Kidney (tissue), 14 donors: ENCODE measurements around the gene PCDHB5. TPM values are rescaled to one million over a fixed set of nuclear protein-coding genes. Genes with fewer than 3 reads are reported as not detected.
"Not testable (repeated sequence)": the region's sequence is repeated elsewhere in the genome, so short reads cannot be mapped to it uniquely, and the experiment has no call there.

Experiments used
- DNase-seq, 5 donors: peaks; one replicate each; pipeline ENCODE4 v3.0.0-alpha.2; 2013 to 2020
- FAIRE-seq: peaks from 2 replicates; lab custom pipeline; 2012; peaks lifted over from hg19 to GRCh38; lab: Jason Lieb, UNC
- H3K27ac ChIP-seq, 2 donors: one replicate each; pipeline ENCODE4 v1.7.0; 2013; ENCODE audit warnings: low read depth in 2 of 2, low read length in 2 of 2, inconsistent platforms in 1 of 2
- H3K27me3 ChIP-seq: one replicate; pipeline ENCODE4 v1.7.1; 2013; ENCODE audit warnings: low read length, inconsistent platforms; ENCODE audit not compliant: control insufficient read depth, insufficient read depth
- H3K36me3 ChIP-seq, 3 donors: one replicate each; pipeline versions ENCODE4 v1.7.0 to v1.7.1; 2013; ENCODE audit warnings: low read length in 3 of 3, control low read depth in 1 of 3, inconsistent platforms in 1 of 3; ENCODE audit not compliant: insufficient read depth in 3 of 3, control insufficient read depth in 2 of 3
- H3K4me1 ChIP-seq, 3 donors: one replicate each; pipeline versions ENCODE4 v1.7.0 to v1.7.1; 2013; ENCODE audit warnings: low read length in 3 of 3, inconsistent platforms in 1 of 3, low read depth in 1 of 3; ENCODE audit not compliant: control insufficient read depth in 2 of 3, insufficient read depth in 2 of 3
- H3K4me3 ChIP-seq, 3 donors: one replicate each; pipeline versions ENCODE4 v1.7.0 to v1.8.1; 2013; ENCODE audit warnings: low read length in 3 of 3, control low read depth in 1 of 3, inconsistent platforms in 1 of 3
- H3K9ac ChIP-seq, 3 donors: one replicate each; pipeline versions ENCODE4 v1.7.0 to v1.7.1; 2013; ENCODE audit warnings: low read length in 3 of 3, control low read depth in 1 of 3, inconsistent platforms in 1 of 3
- H3K9me3 ChIP-seq, 3 donors: one replicate each; pipeline versions ENCODE4 v1.7.0 to v1.7.1; 2013; ENCODE audit warnings: low read length in 3 of 3, control low read depth in 1 of 3, inconsistent platforms in 1 of 3; ENCODE audit not compliant: control insufficient read depth in 2 of 3, insufficient read depth in 1 of 3
- intact Hi-C: fragments of 100-400 bp; cut with DNase I; formaldehyde crosslinking; loops from one replicate; pipeline ENCODE4 v1.11.1; 2022
- polyA plus RNA-seq: library from polyadenylated mRNA; stranded (reverse); fragments of 350-450 nt; fragmentation: Illumina TruSeq; extraction: RNeasy Lipid Tissue Mini Kit (QIAGEN cat#74804); gene quantifications from one replicate; pipeline ENCODE4 v1.2.3, GENCODE V29; 2014; ENCODE audit warnings: low read depth, low replicate concordance; ENCODE audit not compliant: insufficient read depth
- total RNA-seq: library from RNA; stranded (reverse); fragmentation: NEBNext Ultra II Directional; extraction: Animal tissue kit (Norgen Biotek cat#: 25700); gene quantifications from one replicate; pipeline ENCODE4 v1.2.1, GENCODE V29; 2021
- TF ChIP-seq, protein P1 (sequence below): IDR thresholded peaks from 3 replicates; pipeline ENCODE4 v1.5.1; 2012; ENCODE audit warnings: mild to moderate bottlenecking, moderate library complexity, borderline replicate concordance; ENCODE audit not compliant: insufficient read depth; ENCODE audit errors: extremely low read depth
- donor health status: control.
- donor health status: control.
- donor health status: control.
- donor health status: control.
- donor health status: control.
- donor health status: DM: yes; HTN: yes; CAD: no.
- donor health status: Normal renal cell carcinoma (clear cell type).

PCDHB5 gene
- total and polyA plus RNA-seq, 2 donors from 2014 or later: 2.1 to 7.5 TPM

DNA sequence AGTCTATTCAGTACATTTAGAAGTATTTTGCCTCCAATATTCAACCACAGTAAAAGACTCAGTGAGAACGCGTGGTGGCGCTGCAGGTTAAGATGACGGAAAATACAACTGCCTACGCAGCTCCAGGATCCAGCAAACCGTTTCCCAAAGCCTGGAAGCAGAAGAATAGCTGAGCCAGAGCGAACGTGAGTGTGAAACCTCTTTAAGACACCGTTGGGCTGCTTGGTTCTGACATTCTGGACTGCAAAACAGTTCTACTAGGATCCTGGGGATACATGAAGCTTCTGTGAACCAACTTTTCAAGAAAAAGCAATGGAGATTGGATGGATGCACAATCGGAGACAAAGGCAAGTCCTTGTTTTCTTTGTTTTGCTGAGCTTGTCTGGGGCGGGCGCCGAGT is 47.2 kb downstream of the PCDHB5 start, which contains the start of gene PCDHB16:
PCDHB16 (plus strand) TSS at position 140 of the 400 bp plus-strand sequence; CDS start at position 313, 173 bp downstream.
- no peaks in the 10 kb centered on the region for H3K36me3 ChIP-seq
- H3K9me3 ChIP-seq: peaks cover 0 to 22% (median 22%) of the 10 kb centered on the region in 3 donors
- TF ChIP-seq, protein P1, sequence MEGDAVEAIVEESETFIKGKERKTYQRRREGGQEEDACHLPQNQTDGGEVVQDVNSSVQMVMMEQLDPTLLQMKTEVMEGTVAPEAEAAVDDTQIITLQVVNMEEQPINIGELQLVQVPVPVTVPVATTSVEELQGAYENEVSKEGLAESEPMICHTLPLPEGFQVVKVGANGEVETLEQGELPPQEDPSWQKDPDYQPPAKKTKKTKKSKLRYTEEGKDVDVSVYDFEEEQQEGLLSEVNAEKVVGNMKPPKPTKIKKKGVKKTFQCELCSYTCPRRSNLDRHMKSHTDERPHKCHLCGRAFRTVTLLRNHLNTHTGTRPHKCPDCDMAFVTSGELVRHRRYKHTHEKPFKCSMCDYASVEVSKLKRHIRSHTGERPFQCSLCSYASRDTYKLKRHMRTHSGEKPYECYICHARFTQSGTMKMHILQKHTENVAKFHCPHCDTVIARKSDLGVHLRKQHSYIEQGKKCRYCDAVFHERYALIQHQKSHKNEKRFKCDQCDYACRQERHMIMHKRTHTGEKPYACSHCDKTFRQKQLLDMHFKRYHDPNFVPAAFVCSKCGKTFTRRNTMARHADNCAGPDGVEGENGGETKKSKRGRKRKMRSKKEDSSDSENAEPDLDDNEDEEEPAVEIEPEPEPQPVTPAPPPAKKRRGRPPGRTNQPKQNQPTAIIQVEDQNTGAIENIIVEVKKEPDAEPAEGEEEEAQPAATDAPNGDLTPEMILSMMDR: peak; percentile 40
- FAIRE-seq: no peak
- intact Hi-C loops: no loop called here
- peak; percentile 44 to 67 (median 50) for DNase-seq
- no peak within 1 kb of the TSS for H3K9ac ChIP-seq
- H3K27ac ChIP-seq: no peak within 1 kb of the TSS
- no peaks in the 10 kb centered on the region for H3K4me1 ChIP-seq
- H3K27me3 ChIP-seq: no peaks in the 10 kb centered on the region
- H3K4me3 ChIP-seq: peak within 1 kb of the TSS; percentile 36 to 50 (median 37)

DNA sequence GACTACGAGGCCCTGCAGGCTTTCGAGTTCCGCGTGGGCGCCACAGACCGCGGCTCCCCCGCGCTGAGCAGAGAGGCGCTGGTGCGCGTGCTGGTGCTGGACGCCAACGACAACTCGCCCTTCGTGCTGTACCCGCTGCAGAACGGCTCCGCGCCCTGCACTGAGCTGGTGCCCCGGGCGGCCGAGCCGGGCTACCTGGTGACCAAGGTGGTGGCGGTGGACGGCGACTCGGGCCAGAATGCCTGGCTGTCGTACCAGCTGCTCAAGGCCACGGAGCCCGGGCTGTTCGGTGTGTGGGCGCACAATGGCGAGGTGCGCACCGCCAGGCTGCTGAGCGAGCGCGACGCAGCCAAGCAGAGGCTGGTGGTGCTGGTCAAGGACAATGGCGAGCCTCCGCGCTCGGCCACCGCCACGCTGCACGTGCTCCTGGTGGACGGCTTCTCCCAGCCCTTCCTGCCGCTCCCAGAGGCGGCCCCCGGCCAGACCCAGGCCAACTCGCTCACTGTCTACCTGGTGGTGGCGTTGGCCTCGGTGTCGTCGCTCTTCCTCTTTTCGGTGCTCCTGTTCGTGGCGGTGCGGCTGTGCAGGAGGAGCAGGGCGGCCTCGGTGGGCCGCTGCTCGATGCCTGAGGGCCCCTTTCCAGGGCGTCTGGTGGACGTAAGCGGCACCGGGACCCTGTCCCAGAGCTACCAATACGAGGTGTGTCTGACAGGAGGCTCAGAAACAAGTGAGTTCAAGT is 49.3 kb downstream of the PCDHB5 start:
- peak in 1 of 5 donors; percentile 32 for DNase-seq
- H3K27me3 ChIP-seq, H3K4me3 ChIP-seq, H3K4me1 ChIP-seq, H3K27ac ChIP-seq, H3K9ac ChIP-seq, intact Hi-C loops, FAIRE-seq, H3K36me3 ChIP-seq: not testable (repeated sequence)
- H3K9me3 ChIP-seq: peaks cover 0 to 16% (median 15%) of the 10 kb centered on the region in 3 donors

DNA sequence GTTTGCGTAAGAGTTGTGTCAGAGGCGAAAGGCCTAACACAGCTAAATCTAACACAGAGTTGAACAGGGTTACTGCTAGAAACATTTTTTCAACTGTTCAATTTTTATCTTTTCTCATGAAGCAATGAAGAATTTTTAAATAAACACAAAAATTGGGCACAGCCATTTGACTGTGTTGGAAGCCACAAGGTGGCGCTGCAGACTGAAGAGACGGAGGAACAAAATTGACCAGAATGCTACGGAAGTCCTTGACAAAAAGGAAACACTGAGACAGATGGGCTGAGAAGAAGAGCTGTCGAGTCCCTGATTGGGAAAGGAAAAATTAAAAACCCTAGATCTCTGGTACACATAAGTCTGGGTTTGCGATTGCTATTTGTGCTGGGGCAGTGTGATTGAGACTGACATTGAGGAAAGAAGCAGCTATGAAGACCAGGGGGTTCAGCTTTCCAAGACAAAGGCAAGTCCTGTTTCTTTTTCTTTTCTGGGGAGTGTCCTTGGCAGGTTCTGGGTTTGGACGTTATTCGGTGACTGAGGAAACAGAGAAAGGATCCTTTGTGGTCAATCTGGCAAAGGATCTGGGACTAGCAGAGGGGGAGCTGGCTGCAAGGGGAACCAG is 52.0 kb downstream of the PCDHB5 start, which contains the start of gene PCDHB9:
PCDHB9 (plus strand) TSS at position 265 of the 616 bp plus-strand sequence; CDS start at position 423, 158 bp downstream.
- no peaks in the 10 kb centered on the region for H3K27me3 ChIP-seq
- H3K9me3 ChIP-seq: peaks cover 0 to 24% (median 16%) of the 10 kb centered on the region in 3 donors
- H3K4me1 ChIP-seq: no peaks in the 10 kb centered on the region
- no peaks in the 10 kb centered on the region for H3K36me3 ChIP-seq
- H3K9ac ChIP-seq: no peak within 1 kb of the TSS
- TF ChIP-seq, protein P1: peak; percentile 34
- FAIRE-seq (no peak), DNase-seq (peak in 2 of 5 donors; percentile 17 to 28)
- no peak within 1 kb of the TSS for H3K27ac ChIP-seq
- peak within 1 kb of the TSS; percentile 16 to 50 (median 28) for H3K4me3 ChIP-seq
- intact Hi-C loops: no loop called here

Other genes with a start within 250 kb of the PCDHB5 start
- gene PCDHAC1, start 208.9 kb upstream of the PCDHB5 start, total RNA-seq: 2.9 TPM
- 0.43 TPM for gene PCDHAC1, start 208.9 kb upstream of the PCDHB5 start, polyA plus RNA-seq
- 3.6 TPM for gene PCDHAC2, start 168.7 kb upstream of the PCDHB5 start, total RNA-seq
- 0.30 TPM for gene PCDHAC2, start 168.7 kb upstream of the PCDHB5 start, polyA plus RNA-seq
- 0.50 TPM for gene PCDHB1, start 83.8 kb upstream of the PCDHB5 start, total RNA-seq
- 0.09 TPM for gene PCDHB1, start 83.8 kb upstream of the PCDHB5 start, polyA plus RNA-seq
- gene PCDHB2, start 40.6 kb upstream of the PCDHB5 start, total RNA-seq: 2.9 TPM
- gene PCDHB2, start 40.6 kb upstream of the PCDHB5 start, polyA plus RNA-seq: 2.2 TPM
- 3.1 TPM for gene PCDHB3, start 34.7 kb upstream of the PCDHB5 start, total RNA-seq
- gene PCDHB3, start 34.7 kb upstream of the PCDHB5 start, polyA plus RNA-seq: 2.3 TPM
- gene PCDHB4, start 13.4 kb upstream of the PCDHB5 start, total RNA-seq: 5.8 TPM
- gene PCDHB4, start 13.4 kb upstream of the PCDHB5 start, polyA plus RNA-seq: 0.90 TPM
- gene PCDHB6, start 14.9 kb downstream of the PCDHB5 start, total RNA-seq: 2.0 TPM
- gene PCDHB6, start 14.9 kb downstream of the PCDHB5 start, polyA plus RNA-seq: 0.32 TPM
- gene PCDHB7, start 37.4 kb downstream of the PCDHB5 start, total RNA-seq: 2.3 TPM
- 0.97 TPM for gene PCDHB7, start 37.4 kb downstream of the PCDHB5 start, polyA plus RNA-seq
- gene PCDHB8, start 42.6 kb downstream of the PCDHB5 start, total RNA-seq: 3.7 TPM
- gene PCDHB8, start 42.6 kb downstream of the PCDHB5 start, polyA plus RNA-seq: 0.56 TPM
- gene PCDHB16, start 47.2 kb downstream of the PCDHB5 start, total RNA-seq: 5.1 TPM
- 0.67 TPM for gene PCDHB16, start 47.2 kb downstream of the PCDHB5 start, polyA plus RNA-seq
- gene PCDHB9, start 52.0 kb downstream of the PCDHB5 start, total RNA-seq: 2.4 TPM
- 0.47 TPM for gene PCDHB9, start 52.0 kb downstream of the PCDHB5 start, polyA plus RNA-seq
- 2.3 TPM for gene PCDHB10, start 57.1 kb downstream of the PCDHB5 start, total RNA-seq
- 0.73 TPM for gene PCDHB10, start 57.1 kb downstream of the PCDHB5 start, polyA plus RNA-seq
- 4.3 TPM for gene PCDHB11, start 64.4 kb downstream of the PCDHB5 start, total RNA-seq
- 0.47 TPM for gene PCDHB11, start 64.4 kb downstream of the PCDHB5 start, polyA plus RNA-seq
- gene PCDHB12, start 73.5 kb downstream of the PCDHB5 start, total RNA-seq: 2.5 TPM
- 0.77 TPM for gene PCDHB12, start 73.5 kb downstream of the PCDHB5 start, polyA plus RNA-seq
- 5.9 TPM for gene PCDHB13, start 78.7 kb downstream of the PCDHB5 start, total RNA-seq
- 0.86 TPM for gene PCDHB13, start 78.7 kb downstream of the PCDHB5 start, polyA plus RNA-seq
- 6.2 TPM for gene PCDHB14, start 88.1 kb downstream of the PCDHB5 start, total RNA-seq
- 2.0 TPM for gene PCDHB14, start 88.1 kb downstream of the PCDHB5 start, polyA plus RNA-seq
- 6.0 TPM for gene PCDHB15, start 110.2 kb downstream of the PCDHB5 start, total RNA-seq
- 1.8 TPM for gene PCDHB15, start 110.2 kb downstream of the PCDHB5 start, polyA plus RNA-seq
- 0.94 TPM for gene SLC25A2, start 168.8 kb downstream of the PCDHB5 start, total RNA-seq
- gene SLC25A2, start 168.8 kb downstream of the PCDHB5 start, polyA plus RNA-seq: not detected
- 73.5 TPM for gene TAF7, start 185.6 kb downstream of the PCDHB5 start, total RNA-seq
- 71.3 TPM for gene TAF7, start 185.6 kb downstream of the PCDHB5 start, polyA plus RNA-seq
- gene PCDHGA1, start 195.3 kb downstream of the PCDHB5 start, total RNA-seq: 0.69 TPM
- gene PCDHGA1, start 195.3 kb downstream of the PCDHB5 start, polyA plus RNA-seq: 0.19 TPM
- gene PCDHGA2, start 203.6 kb downstream of the PCDHB5 start, total RNA-seq: 4.7 TPM
- 0.73 TPM for gene PCDHGA2, start 203.6 kb downstream of the PCDHB5 start, polyA plus RNA-seq
- 4.0 TPM for gene PCDHGA3, start 208.6 kb downstream of the PCDHB5 start, total RNA-seq
- gene PCDHGA3, start 208.6 kb downstream of the PCDHB5 start, polyA plus RNA-seq: 0.22 TPM
- gene PCDHGB1, start 214.9 kb downstream of the PCDHB5 start, total RNA-seq: 2.9 TPM
- 0.37 TPM for gene PCDHGB1, start 214.9 kb downstream of the PCDHB5 start, polyA plus RNA-seq
- 3.9 TPM for gene PCDHGA4, start 219.8 kb downstream of the PCDHB5 start, total RNA-seq
- gene PCDHGA4, start 219.8 kb downstream of the PCDHB5 start, polyA plus RNA-seq: 0.13 TPM
- gene PCDHGB2, start 224.8 kb downstream of the PCDHB5 start, total RNA-seq: 4.0 TPM
- not detected for gene PCDHGB2, start 224.8 kb downstream of the PCDHB5 start, polyA plus RNA-seq
- gene PCDHGA5, start 229.0 kb downstream of the PCDHB5 start, total RNA-seq: 2.8 TPM
- not detected for gene PCDHGA5, start 229.0 kb downstream of the PCDHB5 start, polyA plus RNA-seq
- gene PCDHGB3, start 235.0 kb downstream of the PCDHB5 start, total RNA-seq: 4.4 TPM
- gene PCDHGB3, start 235.0 kb downstream of the PCDHB5 start, polyA plus RNA-seq: 0.15 TPM
- gene PCDHGA6, start 238.7 kb downstream of the PCDHB5 start, total RNA-seq: 7.2 TPM
- gene PCDHGA6, start 238.7 kb downstream of the PCDHB5 start, polyA plus RNA-seq: 0.34 TPM
- 4.1 TPM for gene PCDHGA7, start 247.5 kb downstream of the PCDHB5 start, total RNA-seq
- gene PCDHGA7, start 247.5 kb downstream of the PCDHB5 start, polyA plus RNA-seq: 0.49 TPM